Smooth muscle cell of the umbilical artery (primary cell): ENCODE measurements around the gene RAP2A. TPM values are rescaled to one million over a fixed set of nuclear protein-coding genes. Genes with fewer than 3 reads are reported as not detected.

ENCODE experiments used
- total RNA-seq: library from RNA; depleted of rRNA; stranded (reverse); fragments of >200 nt; gene quantifications from 2 replicates; pipeline ENCODE4 v1.2.3, GENCODE V29; 2014

The RAP2A gene
- total RNA-seq = 41.0 and 67.4 TPM in 2 replicates

GRCh38 chr13:97433727-97434396, at the start of gene RAP2A:
Gene RAP2A, plus strand, starts transcription at chr13:97434169. Its CDS starts 302 bp downstream, at chr13:97434471.

Other genes starting within 250 kb of the RAP2A start
- 126 and 143 TPM in 2 replicates for gene MBNL2, start 211.8 kb upstream of the RAP2A start, total RNA-seq